Middle frontal gyrus (tissue), 1 donor: ENCODE results near the gene HES4.
"Not testable (repeated sequence)": the region's sequence is repeated elsewhere in the genome, so short reads cannot be mapped to it uniquely, and the experiment has no call there.

ENCODE experiments used
- DNase-seq: peaks from one replicate; pipeline ENCODE4 v3.0.0-alpha.2; 2015; ENCODE audit warnings: low spot score; ENCODE audit errors: extremely low spot score

Gene HES4

DNA sequence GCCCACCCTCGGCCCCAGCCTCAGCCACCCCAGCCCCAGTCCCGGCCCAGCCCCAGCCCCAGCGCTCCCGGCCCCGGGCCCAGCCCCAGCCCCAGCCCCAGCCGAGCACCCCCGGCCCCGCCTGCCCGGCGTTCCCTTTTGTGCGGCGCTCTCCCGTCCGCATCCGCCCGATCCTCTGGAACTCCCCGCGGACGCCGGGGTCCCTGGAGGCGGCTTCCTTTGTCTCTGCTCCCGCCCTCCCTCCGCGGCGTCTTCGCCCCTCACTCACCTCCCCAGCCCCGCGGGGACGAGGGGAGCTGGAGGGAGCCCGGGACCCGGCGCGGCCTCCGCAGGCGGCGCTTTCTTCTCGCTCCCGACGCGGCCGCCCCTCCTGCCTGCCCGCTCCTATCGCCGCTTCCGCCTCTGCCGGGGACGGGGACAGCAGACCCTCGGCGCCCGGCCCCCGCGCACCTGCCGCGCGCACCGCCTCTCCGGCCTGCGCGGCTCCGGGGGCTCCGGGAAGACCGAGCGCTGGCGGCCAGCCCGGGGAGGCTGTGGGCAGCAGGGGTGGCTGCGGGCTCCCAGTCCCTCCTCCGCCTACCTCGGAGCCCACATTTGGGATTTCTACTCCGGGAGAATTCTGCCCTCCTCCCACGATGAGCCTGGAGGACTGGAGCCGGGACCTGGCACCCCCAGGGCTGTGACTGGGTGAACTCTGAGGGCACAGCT lies 34.0 kb upstream of the HES4 start:
- no peak for DNase-seq

DNA sequence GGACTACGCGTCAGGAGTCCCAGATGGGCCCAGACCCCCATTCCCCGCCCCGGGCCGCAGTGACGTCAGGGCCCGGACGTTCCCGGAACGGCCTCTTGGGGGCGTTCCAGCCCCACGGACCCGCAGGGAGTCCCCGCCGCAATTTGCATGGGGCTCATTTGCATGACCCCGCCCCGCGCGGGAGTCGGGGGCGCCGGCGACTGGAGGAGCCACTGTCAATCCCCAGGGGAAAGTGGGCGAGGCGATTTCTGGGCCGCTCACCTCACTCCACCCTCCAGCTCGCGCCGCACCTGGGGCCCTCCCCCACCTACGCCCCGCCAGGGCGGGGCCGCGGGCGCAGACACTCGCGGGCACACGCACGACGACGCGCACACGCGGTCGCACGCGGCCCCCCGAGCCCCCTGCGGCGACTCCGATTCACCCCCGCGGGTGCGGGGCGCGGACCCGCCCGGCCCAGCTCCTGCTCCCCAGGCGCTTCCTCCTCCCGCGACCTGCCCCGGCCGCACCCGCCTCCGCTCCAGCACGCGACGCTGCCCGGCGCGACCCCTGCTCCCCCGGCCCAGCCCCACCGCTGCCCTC lies 33.2 kb upstream of the HES4 start:
- DNase-seq, result peak; percentile 83

DNA sequence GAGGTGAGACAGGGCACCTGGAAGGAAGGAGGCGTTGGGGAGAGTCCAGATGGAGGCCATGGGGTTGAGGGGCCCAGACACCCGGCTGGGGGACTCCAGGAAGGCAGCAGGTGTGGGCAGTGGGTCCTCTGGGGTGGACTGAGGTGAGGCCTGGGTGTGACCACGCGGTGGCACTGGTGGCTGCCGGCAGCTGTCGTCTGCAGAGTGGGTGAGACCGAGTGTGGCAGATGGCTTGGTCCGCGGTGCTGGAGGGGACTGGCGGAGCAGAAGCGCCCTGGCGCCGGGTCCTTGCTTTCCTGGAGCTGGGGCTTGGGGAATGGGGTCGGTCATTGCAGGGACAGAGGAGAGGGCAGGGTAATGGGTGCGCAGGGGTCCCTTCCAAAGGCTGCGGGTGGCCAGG lies 32.5 kb upstream of the HES4 start:
- no peak for DNase-seq

DNA sequence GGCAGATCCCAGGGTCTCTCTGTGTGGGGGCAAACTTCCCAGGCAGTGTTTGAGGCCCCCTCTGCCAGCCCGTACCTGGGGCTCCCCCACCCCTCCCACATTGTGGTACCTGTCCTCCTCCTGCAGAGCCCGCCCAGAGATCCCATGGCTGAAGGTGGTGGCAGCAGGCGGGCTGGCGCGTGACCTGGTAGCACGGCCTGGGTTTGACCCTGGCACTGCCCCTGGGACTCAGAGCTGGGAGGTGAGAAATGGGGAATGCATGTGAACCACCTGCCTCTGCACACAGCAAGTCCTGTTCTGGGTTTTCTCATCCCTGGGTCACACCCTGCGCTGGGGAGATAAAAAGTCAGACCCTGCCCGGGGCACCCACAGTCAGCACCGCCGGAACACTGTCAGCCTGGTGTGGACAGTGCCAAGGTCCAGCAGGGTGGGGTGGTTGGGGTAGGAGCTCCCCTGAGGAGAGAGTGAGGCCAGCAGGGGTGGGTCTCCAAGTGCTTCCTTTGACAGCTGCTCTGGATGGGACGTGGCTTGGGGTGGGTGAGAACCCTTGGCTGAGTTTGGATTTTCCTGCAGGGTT lies 31.9 kb upstream of the HES4 start:
- no peak for DNase-seq

DNA sequence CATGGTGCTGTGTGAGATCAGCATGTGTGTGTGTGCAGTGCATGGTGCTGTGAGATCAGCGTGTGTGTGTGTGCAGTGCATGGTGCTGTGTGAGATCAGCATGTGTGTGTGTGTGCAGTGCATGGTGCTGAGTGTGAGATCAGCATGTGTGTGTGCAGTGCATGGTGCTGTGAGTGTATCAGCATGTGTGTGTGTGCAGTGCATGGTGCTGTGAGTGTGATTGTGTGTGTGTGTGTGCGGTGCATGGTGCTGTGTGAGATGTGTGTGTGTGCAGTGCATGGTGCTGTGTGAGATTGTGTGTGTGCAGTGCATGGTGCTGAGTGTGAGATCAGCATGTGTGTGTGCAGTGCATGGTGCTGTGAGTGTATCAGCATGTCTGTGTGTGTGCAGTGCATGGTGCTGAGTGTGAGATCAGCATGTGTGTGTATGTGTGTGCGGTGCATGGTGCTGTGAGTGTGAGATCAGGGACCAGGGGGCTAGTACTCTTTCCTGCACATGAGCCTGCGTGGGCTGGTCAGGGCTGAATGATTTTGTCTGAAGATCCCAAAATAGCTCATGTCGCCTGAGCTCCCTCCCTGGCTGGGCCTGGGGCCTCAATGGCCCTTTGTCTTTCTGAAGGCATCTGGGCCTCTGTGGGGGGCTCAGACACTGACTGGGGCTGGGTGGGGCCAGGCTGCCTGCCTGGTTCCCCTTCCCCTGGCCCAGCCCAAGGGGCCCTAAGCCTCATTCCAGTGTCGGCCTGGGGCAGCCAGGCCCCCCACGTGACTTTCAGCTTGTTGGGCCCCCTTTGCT lies 31.2 kb upstream of the HES4 start:
- DNase-seq, result not testable (repeated sequence)

DNA sequence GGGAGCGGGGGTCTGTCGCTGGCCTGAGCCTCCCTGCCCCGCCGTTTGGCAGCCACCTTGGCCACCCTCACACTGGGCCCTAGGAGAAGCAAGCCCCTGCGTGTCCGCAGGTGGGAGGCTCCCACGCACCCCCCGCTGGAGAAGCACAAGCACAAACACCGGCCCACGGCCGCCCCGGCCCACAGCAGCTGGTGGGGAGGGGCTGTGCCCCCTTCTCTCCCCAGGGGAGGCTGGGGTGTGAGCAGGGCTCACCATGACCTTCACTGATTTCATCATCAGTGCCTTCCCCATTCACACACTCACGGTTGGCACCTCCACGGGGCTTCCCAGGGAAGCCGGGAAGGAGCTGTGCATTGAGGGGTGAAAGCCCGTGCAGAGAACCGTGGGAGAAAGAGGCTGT lies 27.9 kb upstream of the HES4 start:
- DNase-seq, result no peak

DNA sequence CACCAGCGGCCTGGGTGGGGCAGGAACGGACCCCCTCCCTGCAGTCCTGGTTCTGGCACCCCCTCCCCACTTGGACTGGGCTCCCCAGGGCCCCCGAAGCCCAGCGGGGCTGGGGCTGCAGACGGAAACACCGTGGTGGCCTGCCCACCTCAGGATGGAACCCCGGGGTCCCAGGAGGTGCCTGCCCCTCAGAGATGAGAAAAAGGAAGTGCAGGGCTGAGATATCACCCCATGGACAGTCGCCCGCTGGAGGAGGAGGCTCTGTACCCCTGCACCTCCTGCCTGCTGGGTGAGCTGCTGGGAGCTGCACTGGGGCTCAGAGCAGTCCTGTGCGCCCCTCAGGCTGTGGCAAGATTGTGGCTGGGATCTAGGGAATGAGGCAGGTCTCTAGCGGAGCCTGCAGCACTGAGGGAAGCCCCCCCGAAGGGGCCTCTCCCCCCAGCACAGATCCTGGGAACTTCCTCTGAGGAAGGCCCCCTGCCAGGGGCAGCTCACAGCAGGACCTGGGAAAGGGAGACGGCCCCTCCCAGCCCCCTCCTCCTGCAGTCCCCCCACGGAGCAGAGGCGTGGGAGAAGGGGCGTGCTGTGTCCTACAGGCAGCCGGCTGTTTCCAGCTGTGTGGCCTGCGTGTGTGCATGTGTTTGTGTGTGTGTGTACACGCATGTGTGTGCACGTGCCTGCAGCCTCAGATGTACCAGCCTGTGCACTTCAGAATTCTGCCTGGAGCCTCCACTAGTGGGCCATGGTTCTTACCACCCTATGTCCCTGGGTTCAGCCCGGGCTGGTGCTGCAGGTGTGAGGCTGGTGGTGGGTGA lies 26.9 kb upstream of the HES4 start:
- no peak for DNase-seq

DNA sequence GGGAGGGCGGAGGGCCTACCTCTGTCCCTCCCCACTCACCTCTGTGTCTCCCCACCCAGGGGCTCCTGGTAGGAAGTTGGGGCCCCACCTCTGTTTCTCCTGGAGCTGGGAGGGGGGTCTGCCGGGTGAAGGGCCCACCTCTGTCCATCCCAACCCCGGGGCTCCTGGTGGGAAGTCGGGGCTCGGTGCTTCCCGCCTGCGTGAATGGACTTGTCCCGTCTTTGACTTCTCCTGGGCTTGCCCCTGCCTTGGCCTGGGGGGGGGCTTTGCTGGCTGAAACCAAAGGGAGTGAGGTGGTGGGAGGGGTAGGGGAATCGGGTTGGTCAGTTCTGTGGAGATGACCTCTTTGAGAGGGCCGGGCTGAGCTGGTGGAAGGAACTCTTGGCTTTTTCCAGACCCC lies 25.8 kb upstream of the HES4 start:
- DNase-seq, result no peak

DNA sequence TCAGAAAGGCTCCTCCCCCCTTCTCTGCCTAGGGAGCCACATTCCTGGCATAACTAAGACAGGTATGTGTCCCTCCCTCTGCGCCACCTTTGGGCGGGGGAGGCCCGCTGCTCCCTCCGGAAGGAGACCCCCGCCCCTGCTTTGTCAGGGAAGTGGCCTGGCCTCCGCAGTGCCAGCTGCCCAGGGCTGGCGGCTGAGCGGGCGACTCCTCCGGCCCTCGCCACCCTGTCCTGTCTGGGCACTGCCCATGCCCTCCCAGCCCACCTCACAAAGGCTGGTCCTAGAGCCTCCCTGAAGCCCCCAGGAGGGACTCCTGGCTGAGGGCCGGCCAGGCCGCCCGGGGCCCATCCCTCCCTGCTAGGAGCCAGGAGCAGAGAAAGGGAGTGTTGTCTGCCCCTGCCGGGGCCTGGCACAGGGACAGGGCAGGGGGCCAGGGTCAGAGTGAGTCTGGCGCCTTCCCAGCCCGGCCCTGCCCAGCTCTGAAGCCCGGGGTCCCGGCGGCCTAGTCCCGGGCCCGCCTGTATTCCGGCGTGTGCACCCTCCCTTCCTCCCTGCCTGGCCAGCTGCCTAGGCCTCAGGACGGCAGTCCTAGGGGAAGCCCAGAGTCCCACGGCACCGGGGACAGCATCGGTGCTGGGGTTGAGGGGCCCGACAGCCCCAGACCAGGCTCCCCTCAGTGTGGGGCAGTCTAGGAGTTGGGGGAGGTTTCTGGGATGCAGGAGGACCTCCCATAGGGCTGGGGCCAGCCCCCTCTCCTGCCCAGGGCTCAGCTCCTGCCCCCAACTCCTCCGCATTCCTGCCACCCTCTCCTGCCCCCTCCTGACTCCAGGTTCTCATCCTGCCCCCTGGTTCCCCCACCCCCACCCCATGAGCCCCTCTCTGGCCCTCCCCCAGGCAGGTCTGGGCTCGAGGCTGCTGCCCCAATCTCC lies 25.1 kb upstream of the HES4 start:
- DNase-seq, result no peak

DNA sequence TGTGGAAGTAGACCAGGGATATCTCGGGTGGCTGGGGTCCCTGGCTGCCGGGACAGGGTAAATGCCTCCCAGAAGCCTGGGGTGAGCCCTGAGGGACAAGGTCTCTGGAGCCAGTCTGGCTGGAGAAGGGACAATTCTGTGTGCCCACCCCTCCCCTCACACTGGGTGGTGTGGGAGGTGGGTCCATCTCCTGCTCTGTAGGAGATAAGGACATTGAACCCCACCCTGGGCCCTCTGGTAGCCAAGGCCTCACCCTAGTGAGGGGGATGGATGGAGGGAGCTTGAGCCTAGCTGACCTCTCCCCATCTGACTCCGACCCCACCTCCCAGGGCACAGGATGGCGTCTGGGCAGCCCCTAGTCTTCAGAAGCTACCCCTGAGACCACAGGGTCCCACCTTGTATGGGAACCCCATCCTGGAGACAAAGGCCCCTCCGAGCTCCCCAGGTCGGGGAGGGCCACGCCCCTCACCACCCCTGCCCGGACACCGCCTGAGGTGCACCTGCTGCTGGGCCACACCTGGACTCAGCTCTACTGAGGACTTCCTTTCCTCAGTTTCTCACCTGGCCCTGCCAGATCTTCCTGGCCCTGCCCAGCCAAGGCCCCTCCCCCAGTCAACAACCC lies 24.4 kb upstream of the HES4 start:
- no peak for DNase-seq

DNA sequence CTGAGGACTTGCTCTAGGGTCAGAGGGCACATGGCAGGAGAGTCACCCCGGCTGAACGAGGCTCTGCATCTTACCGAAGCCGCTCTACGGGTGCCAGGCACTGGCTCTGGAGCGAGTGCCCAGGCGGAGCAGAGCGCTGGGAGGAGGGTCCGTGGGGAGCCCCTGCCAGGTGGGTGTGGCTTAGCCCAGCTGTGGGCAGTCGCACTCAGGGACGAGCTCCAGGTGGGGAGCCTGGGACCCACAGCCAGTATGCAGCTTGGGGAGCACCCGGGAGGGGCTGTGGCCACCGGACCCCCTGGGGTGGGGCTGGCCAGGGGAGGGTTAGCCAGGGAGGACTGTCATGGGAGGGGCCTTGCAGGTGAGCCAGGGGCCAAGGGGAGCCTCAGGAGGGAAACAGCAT lies 23.8 kb upstream of the HES4 start:
- no peak for DNase-seq

DNA sequence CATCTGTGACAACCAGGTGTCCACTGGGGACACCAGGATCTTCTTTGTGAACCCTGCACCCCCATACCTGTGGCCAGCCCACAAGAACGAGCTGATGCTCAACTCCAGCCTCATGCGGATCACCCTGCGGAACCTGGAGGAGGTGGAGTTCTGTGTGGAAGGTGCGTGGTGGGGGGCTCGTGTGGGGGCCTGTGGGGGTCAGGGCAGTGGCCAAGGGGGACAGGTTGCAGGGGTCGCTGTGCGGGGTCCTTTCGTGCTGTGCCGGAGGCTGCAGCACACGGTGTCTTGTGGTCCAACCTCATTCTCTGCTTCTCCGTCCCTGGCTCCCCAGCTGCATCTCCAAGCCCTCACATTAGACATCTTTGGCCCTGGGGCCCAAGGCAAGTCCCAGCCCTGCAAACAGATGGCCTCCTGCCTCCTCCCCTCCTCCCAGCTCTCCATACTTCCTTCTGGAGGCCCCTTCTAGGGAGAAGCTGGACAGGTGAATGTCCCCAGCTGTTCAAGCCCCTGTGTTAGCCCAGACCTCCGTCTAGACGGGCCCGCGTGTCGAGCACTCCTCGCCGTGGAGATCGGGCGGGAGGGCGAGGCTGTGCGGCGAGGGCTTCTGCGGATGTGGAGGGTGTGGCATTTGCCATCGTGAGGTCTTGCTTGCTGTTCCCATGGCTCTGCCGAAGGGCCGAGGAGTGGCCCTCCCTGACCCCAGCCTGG lies 22.6 kb upstream of the HES4 start:
- no peak for DNase-seq

DNA sequence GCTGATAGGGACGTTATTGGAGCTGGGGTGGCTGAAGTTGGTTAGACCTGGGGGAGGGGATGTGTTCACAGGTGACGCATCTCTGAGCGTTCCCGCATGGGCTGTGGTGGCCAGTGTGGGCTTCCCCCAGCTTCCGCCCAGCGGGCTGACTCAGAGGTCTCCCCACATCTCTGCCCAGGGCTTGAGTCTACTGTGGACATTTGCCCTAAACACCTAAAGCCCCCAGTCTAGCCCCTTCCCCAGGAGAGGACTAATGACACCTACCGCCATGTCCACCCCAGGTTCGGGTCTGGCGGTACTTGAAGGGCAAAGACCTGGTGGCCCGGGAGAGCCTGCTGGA lies 22.0 kb upstream of the HES4 start:
- no peak for DNase-seq

DNA sequence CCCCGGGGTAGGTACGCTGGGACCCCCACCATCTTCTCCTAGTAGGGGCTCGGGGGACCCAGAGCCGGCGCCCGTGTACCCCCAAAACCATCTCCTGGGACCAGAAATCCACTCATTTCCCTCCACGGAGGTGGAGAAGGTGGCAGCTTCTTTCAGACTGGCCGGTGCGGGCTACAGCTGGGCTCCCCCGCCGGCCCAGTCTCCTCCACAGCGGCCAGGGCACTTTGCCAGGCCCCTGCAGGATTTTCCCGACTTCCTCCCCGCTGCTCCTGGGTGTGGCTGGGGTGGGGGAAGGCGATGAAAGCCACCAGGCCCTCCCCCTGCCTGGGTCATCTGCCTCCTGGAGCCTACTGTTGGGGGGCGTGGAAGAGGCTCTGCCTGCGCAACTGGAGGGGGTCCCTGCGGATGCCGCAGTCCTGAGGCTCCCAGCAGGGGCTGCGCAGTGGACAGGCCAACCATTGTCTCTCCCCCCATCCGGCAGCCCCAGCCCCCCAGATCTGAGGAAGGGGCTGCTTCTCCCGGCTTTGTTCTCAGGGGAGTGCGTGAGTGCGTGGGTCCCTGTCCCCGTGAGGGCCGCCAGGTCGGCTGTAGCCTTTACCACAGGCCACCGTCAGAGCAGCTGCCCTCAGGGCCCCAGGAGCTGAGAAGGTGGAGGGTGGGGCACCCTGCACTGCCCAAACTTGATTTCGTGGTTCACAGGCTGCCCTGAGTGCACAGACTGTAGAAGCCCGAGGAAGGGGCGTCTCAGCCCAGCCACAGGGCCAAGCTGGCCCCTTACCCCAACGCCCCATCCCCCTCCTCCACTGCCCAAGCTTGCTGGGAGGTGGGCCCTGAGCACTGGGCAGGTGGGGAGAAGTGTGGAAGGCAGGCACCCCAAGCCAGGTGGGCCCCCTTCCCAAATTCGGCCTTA lies 21.4 kb upstream of the HES4 start:
- no peak for DNase-seq

DNA sequence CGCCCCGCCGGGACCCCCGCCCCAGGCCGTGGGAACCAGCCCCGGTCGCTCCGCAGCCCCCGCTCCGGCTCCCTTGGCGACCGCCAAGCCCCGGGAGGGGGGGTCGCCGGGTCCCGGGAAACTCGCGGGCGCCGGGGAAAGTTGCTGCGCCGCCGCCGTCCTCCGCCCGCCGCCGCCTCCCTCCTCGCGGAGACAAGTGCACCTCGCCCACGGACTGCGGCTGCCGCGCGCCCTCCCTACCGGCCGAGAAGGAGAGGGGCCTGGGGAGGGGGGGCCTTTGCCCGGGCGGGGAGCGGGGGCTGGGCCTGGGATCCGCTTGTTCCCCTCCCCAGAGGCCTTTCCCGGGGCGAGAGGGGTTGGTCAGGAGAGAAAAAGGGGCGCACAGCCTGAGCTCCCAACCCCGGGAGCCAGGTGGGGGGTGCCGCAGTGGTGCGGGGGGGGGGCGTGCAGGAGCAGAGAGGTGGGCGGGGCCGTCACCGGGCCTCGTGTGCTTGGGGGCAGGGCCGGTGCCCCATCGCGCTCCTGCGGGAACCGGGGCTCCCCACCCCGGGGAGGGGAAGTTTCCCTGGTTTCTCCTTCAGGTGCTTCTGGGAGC lies 20.6 kb upstream of the HES4 start:
- no peak for DNase-seq

DNA sequence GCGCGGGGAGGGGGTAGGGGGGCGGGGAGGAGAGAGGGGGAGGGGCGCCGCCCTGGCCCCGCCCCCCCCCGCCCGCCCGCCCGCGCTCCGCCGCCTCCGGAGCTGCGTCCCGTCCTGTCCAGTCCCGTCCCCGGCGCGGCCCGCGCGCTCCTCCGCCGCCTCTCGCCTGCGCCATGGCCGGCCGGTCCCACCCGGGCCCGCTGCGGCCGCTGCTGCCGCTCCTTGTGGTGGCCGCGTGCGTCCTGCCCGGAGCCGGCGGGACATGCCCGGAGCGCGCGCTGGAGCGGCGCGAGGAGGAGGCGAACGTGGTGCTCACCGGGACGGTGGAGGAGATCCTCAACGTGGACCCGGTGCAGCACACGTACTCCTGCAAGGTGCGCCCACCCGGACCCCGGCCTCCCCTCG lies 20.1 kb upstream of the HES4 start, which contains the start of gene AGRN:
Gene AGRN (plus strand): TSS at position 121 of the 405 bp plus-strand sequence. CDS start 53 bp downstream, at position 174.
- DNase-seq, result no peak

DNA sequence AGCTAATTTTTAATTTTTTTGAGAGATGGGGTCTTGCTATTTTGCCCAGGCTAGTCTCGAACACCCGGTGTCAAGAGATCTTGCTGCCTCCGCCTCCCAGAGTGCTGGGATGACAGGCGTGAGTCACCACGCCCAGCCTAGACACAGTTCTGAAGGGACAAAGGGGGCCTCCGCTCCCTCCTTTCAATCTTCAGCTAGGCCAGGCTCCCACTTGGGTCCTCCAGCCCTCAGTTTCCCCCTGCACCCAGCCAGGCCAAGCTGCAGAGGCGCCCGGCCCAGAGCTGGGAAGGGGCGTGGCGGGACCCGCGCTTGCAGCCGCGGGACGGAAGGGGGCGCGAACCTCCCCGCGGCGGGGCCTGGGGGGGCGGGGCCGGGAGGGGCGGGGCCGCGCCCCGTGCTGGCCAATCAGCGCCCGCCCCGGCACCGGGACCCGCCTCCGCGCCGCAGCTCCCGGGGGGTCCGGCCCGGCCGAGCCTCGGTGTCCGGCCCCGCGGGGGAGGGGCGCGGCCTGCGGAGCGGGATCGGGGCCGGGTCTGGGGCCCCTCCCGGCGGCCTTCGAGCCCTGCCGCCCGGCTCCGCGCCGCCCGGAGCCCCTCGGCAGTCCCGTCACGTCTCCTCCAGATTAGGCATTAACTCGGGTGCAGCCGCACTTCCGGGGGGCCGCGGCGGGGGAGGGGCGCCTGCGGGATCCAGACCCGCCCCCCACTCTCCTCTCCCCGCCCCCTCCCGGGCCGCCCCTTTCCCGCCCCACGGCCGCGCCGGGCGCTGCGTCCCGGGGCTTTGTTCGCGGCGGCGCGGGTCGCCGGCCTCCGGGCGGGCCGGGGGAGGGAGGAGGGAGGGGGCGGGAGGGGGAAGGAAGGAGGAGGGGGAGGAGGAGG lies 19.5 kb upstream of the HES4 start:
- DNase-seq, result peak; percentile 70
